Testis (tissue), 3 donors: ENCODE measurements around the gene POR. TPM values are rescaled to one million over a fixed set of nuclear protein-coding genes. Genes with fewer than 3 reads are reported as not detected.

Source experiments
- DNase-seq: peaks from one replicate; pipeline ENCODE4 v3.0.0-alpha.2; 2019
- H3K27ac ChIP-seq, 2 donors: fragments of 200-600 bp; sonication (generic); one replicate each; pipeline ENCODE4 v1.5.1; 2019
- H3K27me3 ChIP-seq: fragments of 200-600 bp; sonication (generic); one replicate; pipeline ENCODE4 v1.5.1; 2019
- H3K36me3 ChIP-seq: fragments of 200-600 bp; sonication (generic); one replicate; pipeline ENCODE4 v1.5.1; 2017; ENCODE audit warnings: low read depth; ENCODE audit errors: missing control alignments
- H3K4me1 ChIP-seq: fragments of 200-600 bp; sonication (generic); one replicate; pipeline ENCODE4 v1.5.1; 2019
- H3K4me3 ChIP-seq, 2 donors: fragments of 200-600 bp; sonication (generic); one replicate each; pipeline ENCODE4 v1.5.1; 2017 to 2019
- H3K9me3 ChIP-seq: fragments of 200-600 bp; sonication (generic); one replicate; pipeline ENCODE4 v1.5.1; 2017
- CTCF ChIP-seq, 3 experiments: fragments of 450-650 bp in 2 of 3; fragments of 200-600 bp in 1 of 3; sonication (generic) in 1 of 3; IDR thresholded peaks; one replicate each; pipeline ENCODE4 v1.5.1; 2016 to 2019; ENCODE audit warnings: antibody characterized with exemption in 3 of 3, mild to moderate bottlenecking in 2 of 3, moderate library complexity in 1 of 3
- POLR2A ChIP-seq: fragments of 450-650 bp; IDR thresholded peaks from one replicate; pipeline ENCODE4 v1.6.1; 2017; ENCODE audit warnings: antibody characterized with exemption, mild to moderate bottlenecking, moderate library complexity
- WGBS, 2 donors: methylation state at CpG; one replicate each; pipeline ENCODE4 v1.1.5; 2018; 5-methylcytosine and 5-hydroxymethylcytosine counted together
- intact Hi-C: fragments of 100-400 bp; cut with DNase I; formaldehyde crosslinking; loops from one replicate; pipeline ENCODE4 v1.15.1; 2023; ENCODE audit warnings: low total_unique reads
- polyA plus RNA-seq: library from polyadenylated mRNA; stranded (reverse); fragments of 350-450 nt; fragmentation: Illumina TruSeq; extraction: RNeasy Lipid Tissue Mini Kit (QIAGEN cat#74804); gene quantifications from one replicate; pipeline ENCODE4 v1.2.3, GENCODE V29; 2014; ENCODE audit warnings: low read depth, low replicate concordance; ENCODE audit not compliant: insufficient read depth
- total RNA-seq, 2 donors: library from RNA; depleted of rRNA; stranded (reverse); fragments of >200 nt; gene quantifications; one replicate each; pipeline ENCODE4 v1.2.3, GENCODE V29; 2016

Gene POR
- total and polyA plus RNA-seq, 3 donors from 2014 or later = 98.5 to 169 (median 122) TPM

- DNase-seq = no peak
- Histone ChIP-seq H3K4me3 (no peak overlapping the region), H3K9me3 (no peaks in the 10 kb centered on the region), H3K4me1 (peaks cover 24% of the 10 kb centered on the region), H3K27ac (no peak overlapping the region), H3K36me3 (no peaks in the 10 kb centered on the region), H3K27me3 (no peaks in the 10 kb centered on the region)
- 74 to 84% methylated on average over 4 of the region's 4 CpGs for whole genome bisulfite sequencing, 2 donors
- no peak for TF ChIP-seq CTCF (IDR thresholded peaks at IDR 0.05)
- TF ChIP-seq POLR2A = no peak
- intact Hi-C loops = no loop called here
Measured at GRCh38 chr7:75996476-75996875, 81.5 kb downstream of the POR start.

- Histone ChIP-seq H3K4me1 (peaks cover 14% of the 10 kb centered on the region), H3K4me3 (no peak overlapping the region), H3K27me3 (no peaks in the 10 kb centered on the region), H3K27ac (no peak overlapping the region), H3K36me3 (no peaks in the 10 kb centered on the region), H3K9me3 (no peaks in the 10 kb centered on the region)
- WGBS, 2 donors = 85 to 100% methylated on average over 1 of the region's 1 CpG
- TF ChIP-seq CTCF (IDR thresholded peaks at IDR 0.05) (no peak), POLR2A (no peak)
- DNase-seq = no peak
- intact Hi-C loops = no loop called here
Measured at GRCh38 chr7:75998038-75998437, 83.1 kb downstream of the POR start.

GRCh38 chr7:76000566-76000965 lies 85.6 kb downstream of the POR start:
- no peaks in the 10 kb centered on the region for H3K4me1 ChIP-seq
- no peaks in the 10 kb centered on the region for H3K27me3 ChIP-seq
- H3K27ac ChIP-seq = no peak overlapping the region
- 92 to 100% methylated on average over 4 to 11 of the region's 11 CpGs for WGBS, 2 donors
- no peaks in the 10 kb centered on the region for H3K9me3 ChIP-seq
- no peaks in the 10 kb centered on the region for H3K36me3 ChIP-seq
- H3K4me3 ChIP-seq = no peak overlapping the region
- intact Hi-C loops = no loop called here
- TF ChIP-seq POLR2A (no peak), CTCF (IDR thresholded peaks at IDR 0.05) (no peak)
- DNase-seq = no peak

- no peaks in the 10 kb centered on the region for H3K9me3 ChIP-seq
- intact Hi-C loops = no loop called here
- H3K27ac ChIP-seq = no peak overlapping the region
- TF ChIP-seq CTCF (IDR thresholded peaks at IDR 0.05) = no peak
- TF ChIP-seq POLR2A = no peak
- 87 to 95% methylated on average over 6 of the region's 6 CpGs for WGBS, 2 donors
- H3K27me3 ChIP-seq = no peaks in the 10 kb centered on the region
- H3K4me1 ChIP-seq = no peaks in the 10 kb centered on the region
- DNase-seq = no peak
- H3K36me3 ChIP-seq = no peaks in the 10 kb centered on the region
- no peak overlapping the region for H3K4me3 ChIP-seq
Measured at GRCh38 chr7:76002139-76002538, 87.2 kb downstream of the POR start.

GRCh38 chr7:76002822-76003221 lies 87.9 kb downstream of the POR start:
- Histone ChIP-seq H3K27ac (no peak overlapping the region), H3K4me3 (no peak overlapping the region), H3K4me1 (no peaks in the 10 kb centered on the region), H3K27me3 (no peaks in the 10 kb centered on the region), H3K9me3 (no peaks in the 10 kb centered on the region), H3K36me3 (no peaks in the 10 kb centered on the region)
- TF ChIP-seq POLR2A (no peak), CTCF (IDR thresholded peaks at IDR 0.05) (no peak)
- no peak for DNase-seq
- intact Hi-C loops = no loop called here
- 83 to 94% methylated on average over 3 of the region's 3 CpGs for WGBS, 2 donors
